NB4 (cell line): ENCODE measurements around the gene IL1R2.

Experiments used
- CTCF ChIP-seq: IDR thresholded peaks from one replicate; pipeline ENCODE4 v1.5.1; 2012; ENCODE audit warnings: low read depth, low read length
- POLR2A ChIP-seq: IDR thresholded peaks from 2 replicates; pipeline ENCODE4 v1.6.1; 2011; ENCODE audit warnings: mild to moderate bottlenecking; ENCODE audit not compliant: insufficient read length; ENCODE audit errors: extremely low read depth

- no peak for TF ChIP-seq CTCF
- no peak for TF ChIP-seq POLR2A
These were observed 66.6 kb downstream of the IL1R2 start for GRCh38 chr2:102058293-102058833.
